HEK293 (cell line): Measurements from ENCODE around the gene FTO.
A peak's percentile ranks its signal among the peaks of the same experiment; 100 is the strongest.

ENCODE experiments used
- CTCF ChIA-PET: fragments of 350-600 bp; formaldehyde crosslinking; extraction: SDS; loops from one replicate; lab custom pipeline; 2021; ENCODE audit warnings: antibody characterized with exemption; lab: Yijun Ruan, JAX
- POLR2A ChIA-PET: fragments of 300-600 bp; formaldehyde crosslinking; extraction: SDS; loops from one replicate; lab custom pipeline; 2020; ENCODE audit warnings: antibody characterized with exemption, inconsistent platforms; lab: Yijun Ruan, JAX
- H3K27ac ChIP-seq: fragments of 200-500 bp; sonication (Bioruptor generic); 2 replicates; pipeline ENCODE4 v1.5.1; 2014; ENCODE audit warnings: low read depth, low read length, control low read depth, inconsistent platforms; ENCODE audit errors: extremely low read depth
- H3K36me3 ChIP-seq, 2 experiments: fragments of 200-500 bp in 1 of 2; sonication (Bioruptor generic) in 1 of 2; 1 replicate in 1 of 2; 2 replicates in 1 of 2; pipeline ENCODE4 v1.5.1; 2014 to 2017; ENCODE audit warnings: inconsistent platforms in 2 of 2, low read length in 2 of 2; ENCODE audit not compliant: control insufficient read depth in 2 of 2, insufficient read depth in 1 of 2
- H3K4me1 ChIP-seq: fragments of 200-500 bp; sonication (Bioruptor generic); 2 replicates; pipeline ENCODE4 v1.5.1; 2014; ENCODE audit warnings: mild to moderate bottlenecking, low read length, inconsistent platforms; ENCODE audit not compliant: control insufficient read depth, insufficient read depth
- H3K4me3 ChIP-seq: 2 replicates; pipeline ENCODE4 v1.5.1; 2011; ENCODE audit warnings: low read depth, mild to moderate bottlenecking, control low read depth, low read length, moderate library complexity
- H3K9me3 ChIP-seq: fragments of 200-500 bp; sonication (Bioruptor generic); 2 replicates; pipeline ENCODE4 v1.5.1; 2014; ENCODE audit warnings: low read depth, low read length, inconsistent platforms; ENCODE audit not compliant: control insufficient read depth, insufficient read depth
- GLIS1 ChIP-seq: fragments of 450-650 bp; formaldehyde crosslinking; IDR thresholded peaks from 2 replicates; pipeline ENCODE4 v1.5.1; 2016; ENCODE audit warnings: missing biosample characterization, missing genetic modification characterization
- IKZF3 ChIP-seq: fragments of 450-650 bp; IDR thresholded peaks from 2 replicates; pipeline ENCODE4 v1.5.0; 2018; ENCODE audit warnings: missing biosample characterization, mild to moderate bottlenecking, missing genetic modification characterization, moderate library complexity
- KLF10 ChIP-seq: fragments of 450-650 bp; IDR thresholded peaks from 2 replicates; pipeline ENCODE4 v1.5.1; 2018; ENCODE audit warnings: missing biosample characterization, mild to moderate bottlenecking, missing genetic modification characterization
- MEIS1 ChIP-seq: sonication (generic); formaldehyde crosslinking; IDR thresholded peaks from 2 replicates; pipeline ENCODE4 v1.8.1; 2022; ENCODE audit warnings: missing genetic modification reagents, mild to moderate bottlenecking, borderline replicate concordance
- MZF1 ChIP-seq: fragments of 450-650 bp; formaldehyde crosslinking; IDR thresholded peaks from 2 replicates; pipeline ENCODE4 v1.5.1; 2017; ENCODE audit warnings: missing biosample characterization, missing genetic modification characterization, borderline replicate concordance
- SP3 ChIP-seq: fragments of 450-650 bp; formaldehyde crosslinking; IDR thresholded peaks from 2 replicates; pipeline ENCODE4 v1.5.1; 2016; ENCODE audit warnings: missing biosample characterization, missing genetic modification characterization
- YY1 ChIP-seq: fragments of 450-650 bp; formaldehyde crosslinking; IDR thresholded peaks from 2 replicates; pipeline ENCODE4 v1.5.1; 2018; ENCODE audit warnings: missing biosample characterization, missing genetic modification characterization
- YY2 ChIP-seq: fragments of 450-650 bp; formaldehyde crosslinking; IDR thresholded peaks from 2 replicates; pipeline ENCODE4 v1.5.1; 2016; ENCODE audit warnings: missing biosample characterization, missing genetic modification characterization
- ZBTB7A ChIP-seq: fragments of 450-650 bp; formaldehyde crosslinking; IDR thresholded peaks from 2 replicates; pipeline ENCODE4 v1.5.1; 2016; ENCODE audit warnings: low read depth, missing biosample characterization, missing genetic modification characterization
- ZIC2 ChIP-seq: fragments of 450-650 bp; formaldehyde crosslinking; IDR thresholded peaks from 2 replicates; pipeline ENCODE4 v1.5.1; 2016; ENCODE audit warnings: missing biosample characterization, missing genetic modification characterization
- ZNF174 ChIP-seq: fragments of 450-650 bp; formaldehyde crosslinking; IDR thresholded peaks from 2 replicates; pipeline ENCODE4 v1.5.0; 2017; ENCODE audit warnings: missing biosample characterization, mild to moderate bottlenecking, missing genetic modification characterization
- ZNF24 ChIP-seq: fragments of 450-650 bp; formaldehyde crosslinking; IDR thresholded peaks from 2 replicates; pipeline ENCODE4 v1.5.1; 2016; ENCODE audit warnings: missing biosample characterization, missing genetic modification characterization
- ZNF37A ChIP-seq: fragments of 450-650 bp; IDR thresholded peaks from 2 replicates; pipeline ENCODE4 v1.5.1; 2018; ENCODE audit warnings: missing biosample characterization, missing genetic modification characterization
- ZNF423 ChIP-seq: fragments of 450-650 bp; formaldehyde crosslinking; IDR thresholded peaks from 2 replicates; pipeline ENCODE4 v1.5.1; 2016; ENCODE audit warnings: missing biosample characterization, missing genetic modification characterization
- ZNF561 ChIP-seq: fragments of 450-650 bp; IDR thresholded peaks from 2 replicates; pipeline ENCODE4 v1.5.1; 2018; ENCODE audit warnings: missing biosample characterization, missing genetic modification characterization, borderline replicate concordance
- ZNF621 ChIP-seq: fragments of 450-650 bp; formaldehyde crosslinking; IDR thresholded peaks from 2 replicates; pipeline ENCODE4 v1.5.1; 2017; ENCODE audit warnings: missing biosample characterization, missing genetic modification characterization
- ZNF707 ChIP-seq: fragments of 450-650 bp; formaldehyde crosslinking; IDR thresholded peaks from 2 replicates; pipeline ENCODE4 v1.5.1; 2016; ENCODE audit warnings: missing biosample characterization, missing genetic modification characterization
- ZNF792 ChIP-seq: fragments of 450-650 bp; formaldehyde crosslinking; IDR thresholded peaks from 2 replicates; pipeline ENCODE4 v1.5.1; 2016; ENCODE audit warnings: missing biosample characterization, missing genetic modification characterization
- ZSCAN30 ChIP-seq: fragments of 450-650 bp; IDR thresholded peaks from 2 replicates; pipeline ENCODE4 v1.5.1; 2018; ENCODE audit warnings: missing biosample characterization, mild to moderate bottlenecking, missing genetic modification characterization, moderate library complexity
- TF ChIP-seq, protein P1 (sequence below): fragments of 450-650 bp; formaldehyde crosslinking; IDR thresholded peaks from 2 replicates; pipeline ENCODE4 v1.5.1; 2017; ENCODE audit warnings: missing biosample characterization, missing genetic modification characterization
- TF ChIP-seq, protein P2 (sequence below): fragments of 450-650 bp; formaldehyde crosslinking; IDR thresholded peaks from 2 replicates; pipeline ENCODE4 v1.5.1; 2016; ENCODE audit warnings: missing biosample characterization, missing genetic modification characterization
- TF ChIP-seq, protein P3 (sequence below): fragments of 450-650 bp; formaldehyde crosslinking; IDR thresholded peaks from 2 replicates; pipeline ENCODE4 v1.5.1; 2016; ENCODE audit warnings: missing biosample characterization, missing genetic modification characterization, borderline replicate concordance
- TF ChIP-seq, protein P4 (sequence below): fragments of 450-650 bp; formaldehyde crosslinking; IDR thresholded peaks from 2 replicates; pipeline ENCODE4 v1.5.1; 2016; ENCODE audit warnings: missing biosample characterization, missing genetic modification characterization

Gene FTO

DNA sequence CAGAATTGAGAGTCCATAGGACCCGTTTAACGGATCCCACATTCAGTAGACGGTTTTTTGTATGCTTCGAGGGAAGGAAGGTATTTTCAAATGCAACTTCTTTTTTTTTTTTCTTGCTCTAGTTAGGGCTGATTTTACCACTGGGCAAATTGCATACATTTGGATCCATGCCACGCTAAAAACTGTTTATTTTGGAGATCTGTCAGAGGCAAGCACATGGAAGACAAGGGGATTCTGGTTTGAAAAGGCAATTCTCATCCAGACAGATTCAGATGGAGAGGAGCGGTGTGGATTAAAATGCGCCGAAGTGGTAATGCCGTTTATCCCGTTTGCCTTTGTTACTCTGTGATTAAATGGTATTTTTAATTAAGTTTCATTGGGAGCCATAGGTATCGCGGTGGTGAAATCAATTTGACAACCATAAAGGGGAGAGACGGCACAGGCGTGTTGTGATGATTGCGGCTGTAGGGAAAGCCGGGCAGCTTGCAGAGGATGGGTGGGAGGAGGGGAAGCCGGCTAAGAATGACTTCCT, 412.2 kb downstream of the FTO start:
- TF ChIP-seq GLIS1 (tag by site-specific recombination), result no peak
- 0 out of 2 replicates have a peak, but pooled peaks have one; percentile 27 for TF ChIP-seq ZNF792 (tag by site-specific recombination)
- no peak for TF ChIP-seq YY1
- TF ChIP-seq MZF1 (tag by site-specific recombination), result 0 out of 2 replicates have a peak, but pooled peaks have one; percentile 26
- TF ChIP-seq IKZF3 (tag by site-specific recombination), result no peak
- TF ChIP-seq, protein P1, sequence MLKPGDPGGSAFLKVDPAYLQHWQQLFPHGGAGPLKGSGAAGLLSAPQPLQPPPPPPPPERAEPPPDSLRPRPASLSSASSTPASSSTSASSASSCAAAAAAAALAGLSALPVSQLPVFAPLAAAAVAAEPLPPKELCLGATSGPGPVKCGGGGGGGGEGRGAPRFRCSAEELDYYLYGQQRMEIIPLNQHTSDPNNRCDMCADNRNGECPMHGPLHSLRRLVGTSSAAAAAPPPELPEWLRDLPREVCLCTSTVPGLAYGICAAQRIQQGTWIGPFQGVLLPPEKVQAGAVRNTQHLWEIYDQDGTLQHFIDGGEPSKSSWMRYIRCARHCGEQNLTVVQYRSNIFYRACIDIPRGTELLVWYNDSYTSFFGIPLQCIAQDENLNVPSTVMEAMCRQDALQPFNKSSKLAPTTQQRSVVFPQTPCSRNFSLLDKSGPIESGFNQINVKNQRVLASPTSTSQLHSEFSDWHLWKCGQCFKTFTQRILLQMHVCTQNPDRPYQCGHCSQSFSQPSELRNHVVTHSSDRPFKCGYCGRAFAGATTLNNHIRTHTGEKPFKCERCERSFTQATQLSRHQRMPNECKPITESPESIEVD (tag by site-specific recombination), result no peak
- no peak for TF ChIP-seq MEIS1 (CRISPR knock-in tag)
- no peak for TF ChIP-seq ZNF24 (tag by site-specific recombination)
- no peak for TF ChIP-seq KLF10 (tag by site-specific recombination)
- TF ChIP-seq, all 188 proteins: peak for 2
- no peak overlapping the region for H3K27ac ChIP-seq
- ChIA-PET POLR2A (no interaction called here), CTCF (no interaction called here)
- H3K9me3 ChIP-seq, result no peaks in the 10 kb centered on the region
- H3K36me3 ChIP-seq, result peaks cover 0 to 10% of the 10 kb centered on the region in 2 experiments; a peak in 2 of 3 replicates
- H3K4me1 ChIP-seq, result no peaks in the 10 kb centered on the region
- H3K4me3 ChIP-seq, result no peak overlapping the region

DNA sequence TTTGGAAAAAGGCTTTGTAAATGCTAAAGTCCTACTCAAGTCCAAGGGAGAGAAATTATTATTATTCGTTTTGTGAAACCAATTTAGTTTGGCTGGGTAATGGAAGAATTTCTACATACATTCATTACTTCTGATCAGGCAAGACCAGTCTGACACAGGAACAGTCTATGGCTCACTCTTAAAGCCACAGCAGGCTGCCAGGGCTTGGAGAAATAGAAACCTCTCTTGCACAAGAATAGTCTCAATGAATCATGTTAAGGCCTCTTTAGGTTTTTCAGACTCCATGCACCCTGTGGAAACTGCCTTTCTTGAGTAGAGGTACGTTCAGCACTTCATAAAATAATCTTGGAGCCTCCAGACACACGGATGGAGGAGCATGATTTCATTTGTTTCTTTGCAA, 414.9 kb downstream of the FTO start:
- Histone ChIP-seq H3K4me3 (no peak overlapping the region), H3K9me3 (no peaks in the 10 kb centered on the region), H3K27ac (no peak overlapping the region), H3K4me1 (no peaks in the 10 kb centered on the region), H3K36me3 (peaks cover 0 to 2% of the 10 kb centered on the region in 2 experiments; a peak in 2 of 3 replicates)
- POLR2A ChIA-PET, result no interaction called here
- TF ChIP-seq SP3 (tag by site-specific recombination) (no peak), ZNF37A (tag by site-specific recombination) (no peak), ZIC2 (no peak), ZNF423 (tag by site-specific recombination) (no peak), ZNF561 (tag by site-specific recombination) (no peak), ZNF707 (tag by site-specific recombination) (no peak), ZBTB7A (tag by site-specific recombination) (no peak), ZNF621 (tag by site-specific recombination) (no peak)
- TF ChIP-seq, protein P2, sequence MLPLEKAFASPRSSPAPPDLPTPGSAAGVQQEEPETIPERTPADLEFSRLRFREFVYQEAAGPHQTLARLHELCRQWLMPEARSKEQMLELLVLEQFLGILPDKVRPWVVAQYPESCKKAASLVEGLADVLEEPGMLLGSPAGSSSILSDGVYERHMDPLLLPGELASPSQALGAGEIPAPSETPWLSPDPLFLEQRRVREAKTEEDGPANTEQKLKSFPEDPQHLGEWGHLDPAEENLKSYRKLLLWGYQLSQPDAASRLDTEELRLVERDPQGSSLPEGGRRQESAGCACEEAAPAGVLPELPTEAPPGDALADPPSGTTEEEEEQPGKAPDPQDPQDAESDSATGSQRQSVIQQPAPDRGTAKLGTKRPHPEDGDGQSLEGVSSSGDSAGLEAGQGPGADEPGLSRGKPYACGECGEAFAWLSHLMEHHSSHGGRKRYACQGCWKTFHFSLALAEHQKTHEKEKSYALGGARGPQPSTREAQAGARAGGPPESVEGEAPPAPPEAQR, result no peak
- CTCF ChIA-PET, result no interaction called here

DNA sequence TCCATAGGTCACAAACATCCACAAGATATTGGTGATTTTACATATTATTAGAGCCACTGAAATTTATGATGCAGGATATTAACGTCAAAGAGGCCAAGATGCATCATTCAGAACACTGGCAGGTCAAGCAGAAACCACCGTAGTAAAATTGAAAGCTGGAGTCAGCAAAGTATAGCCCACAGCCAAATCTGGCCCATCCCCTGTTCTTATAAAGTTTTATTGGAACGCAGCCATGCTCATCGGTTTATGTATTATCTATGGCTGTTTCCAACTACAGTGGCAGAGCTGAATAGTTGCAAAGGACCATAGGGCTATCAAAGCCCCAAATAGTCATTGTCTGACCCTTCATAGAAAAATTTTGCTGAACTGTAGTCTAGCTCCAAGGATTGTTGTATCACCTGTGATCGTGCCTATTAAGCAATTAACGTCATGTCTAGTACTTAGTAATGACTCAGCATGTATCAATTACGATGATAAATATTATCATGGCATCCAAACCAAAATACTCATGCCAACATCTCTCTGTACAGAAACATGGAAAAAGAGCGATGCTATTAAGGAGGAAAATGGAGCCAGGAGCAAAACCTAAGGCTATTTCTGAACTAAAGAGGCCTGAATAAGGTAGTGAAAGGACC, 417.0 kb downstream of the FTO start:
- no peaks in the 10 kb centered on the region for H3K9me3 ChIP-seq
- no peak overlapping the region for H3K27ac ChIP-seq
- no peaks in the 10 kb centered on the region for H3K36me3 ChIP-seq
- ChIA-PET CTCF (no interaction called here), POLR2A (no interaction called here)
- no peak overlapping the region for H3K4me3 ChIP-seq
- TF ChIP-seq ZNF174 (tag by site-specific recombination), result no peak
- TF ChIP-seq, protein P3, sequence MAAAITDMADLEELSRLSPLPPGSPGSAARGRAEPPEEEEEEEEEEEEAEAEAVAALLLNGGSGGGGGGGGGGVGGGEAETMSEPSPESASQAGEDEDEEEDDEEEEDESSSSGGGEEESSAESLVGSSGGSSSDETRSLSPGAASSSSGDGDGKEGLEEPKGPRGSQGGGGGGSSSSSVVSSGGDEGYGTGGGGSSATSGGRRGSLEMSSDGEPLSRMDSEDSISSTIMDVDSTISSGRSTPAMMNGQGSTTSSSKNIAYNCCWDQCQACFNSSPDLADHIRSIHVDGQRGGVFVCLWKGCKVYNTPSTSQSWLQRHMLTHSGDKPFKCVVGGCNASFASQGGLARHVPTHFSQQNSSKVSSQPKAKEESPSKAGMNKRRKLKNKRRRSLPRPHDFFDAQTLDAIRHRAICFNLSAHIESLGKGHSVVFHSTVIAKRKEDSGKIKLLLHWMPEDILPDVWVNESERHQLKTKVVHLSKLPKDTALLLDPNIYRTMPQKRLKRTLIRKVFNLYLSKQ (tag by site-specific recombination), result no peak
- TF ChIP-seq YY2 (tag by site-specific recombination), result no peak
- TF ChIP-seq ZSCAN30 (tag by site-specific recombination), result no peak
- TF ChIP-seq, protein P4, sequence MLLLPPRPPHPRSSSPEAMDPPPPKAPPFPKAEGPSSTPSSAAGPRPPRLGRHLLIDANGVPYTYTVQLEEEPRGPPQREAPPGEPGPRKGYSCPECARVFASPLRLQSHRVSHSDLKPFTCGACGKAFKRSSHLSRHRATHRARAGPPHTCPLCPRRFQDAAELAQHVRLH (tag by site-specific recombination), result no peak
- H3K4me1 ChIP-seq, result no peaks in the 10 kb centered on the region
